Posterior vena cava (tissue), 2 donors: ENCODE measurements around the gene NFIX. TPM values are rescaled to one million over a fixed set of nuclear protein-coding genes. Genes with fewer than 3 reads are reported as not detected.

Source experiments
- DNase-seq: peaks from one replicate; pipeline ENCODE4 v3.0.0-alpha.2; 2020; ENCODE audit warnings: low spot score
- intact Hi-C, 2 donors: fragments of 100-400 bp; cut with DNase I; formaldehyde crosslinking; loops; one replicate each; pipeline versions ENCODE4 v1.14.1 to v1.14.2; 2022 to 2023
- total RNA-seq, 2 donors: library from RNA; stranded (reverse); fragmentation: NEBNext Ultra II Directional; extraction: Animal tissue kit (Norgen Biotek cat#: 25700); gene quantifications; one replicate each; pipeline ENCODE4 v1.2.1, GENCODE V29; 2021
- donor health status: DM: yes; HTN: yes; CAD: no.
- donor health status: DM: yes; HTN: yes; CAD: no.

Gene NFIX
- total RNA-seq, 2 donors from 2014 or later: 242 to 327 TPM

DNA sequence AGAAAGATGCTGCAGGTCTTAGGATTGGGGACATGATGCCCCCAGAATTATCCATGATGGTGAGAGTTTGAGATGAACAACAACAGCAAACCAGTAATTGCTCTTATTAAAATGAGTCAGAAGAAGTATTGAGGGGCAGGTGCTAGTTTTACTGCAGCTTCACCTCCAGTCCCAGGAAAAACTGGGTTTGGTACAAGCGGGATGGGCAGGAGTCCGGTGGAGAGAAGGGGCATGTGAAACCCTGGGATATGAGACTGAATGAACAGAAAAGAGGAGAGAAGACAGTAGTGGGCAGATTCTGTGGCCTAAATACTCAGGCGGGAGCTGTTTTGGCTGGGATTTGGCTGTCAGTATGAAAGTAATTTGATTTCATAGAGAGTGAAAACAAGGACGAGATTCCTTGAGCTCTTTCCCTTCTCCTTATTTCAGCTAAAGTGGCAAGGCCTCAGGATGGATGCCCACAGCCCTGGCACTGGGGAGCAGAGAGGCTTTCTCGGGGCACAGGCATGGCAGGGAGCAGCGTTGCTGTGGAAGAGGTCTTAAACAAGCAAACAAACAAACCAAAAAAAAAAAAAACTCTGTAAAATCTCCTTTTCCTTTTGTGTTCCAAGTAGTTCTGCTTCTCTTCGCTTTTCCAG, 30.7 kb downstream of the NFIX start:
- no peak for DNase-seq
- intact Hi-C loops: no loop called here

DNA sequence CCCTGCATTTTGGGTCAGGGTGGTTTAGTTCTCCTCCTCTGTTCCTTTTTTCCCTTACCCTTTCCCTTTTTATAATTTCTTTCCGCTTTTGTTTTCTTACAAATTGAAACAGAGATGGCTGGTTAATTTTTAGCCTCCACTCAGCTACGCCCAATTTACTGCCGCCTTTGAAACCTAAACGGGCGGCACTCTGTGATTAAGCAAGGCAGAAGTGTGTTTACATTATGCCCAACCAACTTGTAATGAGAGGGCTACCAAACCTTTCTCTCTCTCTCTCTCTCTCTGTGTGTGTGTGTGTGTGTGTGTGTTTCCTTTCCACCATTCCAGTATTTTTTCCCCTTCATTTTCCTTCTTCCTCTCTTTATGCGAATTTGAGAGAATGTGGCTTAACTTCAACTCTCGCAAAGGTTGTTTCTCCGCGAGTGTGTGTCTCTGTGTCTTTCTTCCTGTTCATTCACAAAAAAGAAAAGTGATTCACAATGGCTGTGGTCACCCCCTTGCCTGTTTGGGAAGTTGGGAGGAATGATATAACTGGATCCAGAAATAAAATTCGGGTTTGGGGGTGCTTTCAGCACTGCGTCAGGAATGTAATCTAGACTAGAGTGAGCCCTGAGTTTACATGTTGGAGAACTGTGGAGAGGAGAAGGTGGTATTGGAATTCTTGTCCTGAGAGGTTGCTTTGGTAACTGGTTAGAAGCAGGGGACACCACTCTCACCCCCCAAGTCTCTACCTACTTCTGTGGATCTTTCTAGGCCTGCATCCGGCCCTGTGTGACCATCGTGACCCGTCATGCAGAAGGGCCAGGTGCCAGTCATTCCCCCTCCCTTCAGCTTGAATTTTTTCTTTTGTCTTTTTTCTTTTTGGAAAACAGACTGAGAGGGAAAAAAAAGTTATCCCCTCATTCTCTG, 31.4 kb downstream of the NFIX start:
- no peak for DNase-seq
- intact Hi-C loops: no loop called here

DNA sequence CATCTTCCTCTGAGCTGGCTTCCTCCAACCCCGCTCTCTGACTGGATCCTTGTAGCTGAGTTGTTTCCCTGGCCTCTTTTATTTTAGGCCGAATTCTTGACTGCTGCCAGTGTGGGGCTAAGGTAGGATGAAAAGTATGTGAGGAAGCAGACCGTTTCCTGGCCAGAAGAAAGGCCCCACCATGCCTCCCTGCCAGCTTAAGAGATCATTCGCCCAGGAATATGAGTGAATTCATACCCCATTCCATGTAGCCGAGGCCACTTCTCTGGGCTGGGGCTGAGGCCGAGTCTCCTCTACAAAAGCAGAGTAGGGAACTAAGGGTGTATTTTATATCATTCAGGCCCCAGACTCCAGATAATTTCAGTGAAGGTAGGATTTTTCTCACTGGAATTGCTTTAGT, 32.3 kb downstream of the NFIX start:
- intact Hi-C loops: no loop called here
- DNase-seq: no peak

DNA sequence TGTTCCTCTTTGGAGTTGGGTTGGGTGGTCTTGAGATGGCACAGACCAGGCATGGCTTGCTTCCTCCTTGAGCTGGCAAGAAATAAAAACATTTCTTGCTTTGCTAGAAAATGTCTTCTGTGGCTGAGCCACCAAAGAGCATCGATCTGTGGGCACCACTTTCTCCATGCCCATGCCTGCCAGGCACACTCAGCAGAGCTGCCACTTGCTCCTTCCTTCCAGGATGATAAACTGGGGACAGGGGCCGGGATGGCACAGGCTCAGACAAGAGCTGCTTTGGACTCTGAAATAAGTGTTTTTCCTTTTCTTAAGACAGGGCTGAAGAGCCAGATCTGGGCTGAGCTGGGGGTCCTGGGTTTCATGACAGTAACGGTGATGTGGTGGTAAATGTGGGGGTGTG, 32.8 kb downstream of the NFIX start:
- peak; percentile 73 for DNase-seq
- intact Hi-C loops: no loop called here

DNA sequence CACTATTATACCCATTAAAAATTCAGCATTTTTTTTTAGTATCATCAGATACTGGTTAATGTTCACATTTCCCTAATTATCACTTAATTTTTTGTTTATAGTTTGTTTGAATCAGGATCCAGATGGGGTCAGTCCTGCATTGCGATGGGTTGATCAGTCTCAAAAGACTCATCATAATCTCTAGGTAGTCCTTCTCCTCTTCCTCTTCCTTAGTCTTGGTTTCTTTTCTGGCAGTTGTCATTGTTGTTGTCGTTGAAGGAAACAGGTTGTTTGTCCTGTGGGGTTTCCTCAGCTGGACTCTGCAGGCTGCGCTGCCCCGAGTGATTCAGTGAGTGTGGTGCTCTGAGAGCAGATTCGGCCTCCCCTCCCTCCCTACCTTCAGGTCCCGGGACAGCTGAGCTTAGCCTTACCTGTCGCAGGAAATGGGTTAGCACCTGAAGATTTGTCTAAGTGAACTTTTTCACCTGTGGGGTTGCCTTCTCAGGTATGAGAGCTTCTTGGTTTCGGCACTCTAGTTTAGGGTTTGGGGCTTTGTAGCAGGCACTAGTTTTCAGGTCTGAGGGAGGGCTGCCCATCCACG, 34.1 kb downstream of the NFIX start:
- intact Hi-C loops: no loop called here
- no peak for DNase-seq

DNA sequence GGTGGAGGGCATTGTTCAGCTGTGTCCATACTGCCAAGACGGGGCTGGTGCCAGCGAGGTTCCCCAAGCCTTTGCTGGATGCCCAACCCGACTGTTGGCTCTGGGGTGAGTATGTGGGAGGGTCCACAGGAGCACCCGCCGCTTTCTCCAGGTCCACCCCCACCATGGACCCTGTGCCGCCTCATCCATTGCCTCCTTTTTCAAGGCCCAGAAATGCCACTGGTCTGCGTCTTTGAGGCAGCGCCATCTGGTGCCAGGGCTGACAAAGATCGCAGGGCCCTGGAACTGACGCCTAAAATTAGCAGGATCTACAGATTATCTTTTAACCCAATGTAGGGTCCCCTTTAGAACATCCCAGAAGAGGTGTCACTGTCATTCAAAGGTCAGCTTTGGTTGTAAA, 34.6 kb downstream of the NFIX start:
- intact Hi-C loops: no loop called here
- DNase-seq: no peak

DNA sequence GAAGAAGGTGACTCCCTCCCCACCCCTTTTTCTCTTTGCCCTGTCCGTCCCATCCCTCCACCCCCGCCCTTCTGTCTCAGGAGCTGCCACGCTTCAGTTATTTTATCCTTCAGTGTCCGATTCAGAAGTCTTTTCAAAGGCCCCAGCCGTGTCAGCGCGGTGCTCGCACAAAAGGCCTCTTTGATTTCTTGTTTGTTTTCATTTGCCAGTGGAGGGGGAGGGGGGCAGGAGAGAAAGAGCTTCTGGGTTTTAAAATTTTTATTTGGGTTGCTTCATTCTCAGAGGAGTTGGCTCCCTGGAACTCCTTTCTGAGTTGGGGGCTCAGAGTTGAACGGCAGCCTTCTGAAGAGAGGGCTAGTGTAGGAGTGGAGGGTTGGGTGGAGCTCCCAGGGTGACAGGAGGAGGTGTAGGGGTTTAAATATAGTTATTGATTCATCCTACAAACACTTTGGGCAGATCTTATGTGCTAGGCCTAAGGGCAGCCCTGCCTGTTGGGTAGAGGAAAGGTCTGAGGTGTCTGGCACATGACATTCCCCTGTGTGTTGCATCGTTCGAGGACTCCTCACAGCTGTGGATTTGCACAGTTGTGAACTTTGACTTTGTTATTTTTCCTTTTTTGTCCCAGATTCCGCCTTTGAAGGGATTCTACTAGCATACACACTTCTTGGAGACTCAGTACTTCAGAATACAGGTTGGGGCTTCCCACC, 36.8 kb downstream of the NFIX start:
- DNase-seq: no peak
- intact Hi-C loops: no loop called here

DNA sequence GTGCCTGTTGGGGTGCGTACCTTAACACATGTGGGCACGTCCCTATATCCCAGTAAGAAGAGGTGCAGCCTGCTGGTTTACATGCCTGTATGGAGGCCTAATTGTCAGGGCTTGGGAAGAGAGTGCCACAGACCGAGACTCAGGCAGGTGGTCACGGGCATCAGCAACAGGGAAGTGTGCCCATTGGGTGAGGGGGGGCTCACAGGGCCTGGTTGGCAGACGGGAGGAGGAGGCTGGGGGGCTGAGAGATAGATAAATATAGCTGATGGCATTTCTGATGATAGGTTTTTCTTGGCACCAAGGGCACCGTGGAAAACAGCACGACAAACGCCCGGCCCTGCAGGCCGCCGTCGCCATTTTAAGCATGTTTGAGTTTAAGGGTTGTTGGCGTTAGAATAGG, 37.6 kb downstream of the NFIX start:
- DNase-seq: no peak
- intact Hi-C loops: no loop called here

DNA sequence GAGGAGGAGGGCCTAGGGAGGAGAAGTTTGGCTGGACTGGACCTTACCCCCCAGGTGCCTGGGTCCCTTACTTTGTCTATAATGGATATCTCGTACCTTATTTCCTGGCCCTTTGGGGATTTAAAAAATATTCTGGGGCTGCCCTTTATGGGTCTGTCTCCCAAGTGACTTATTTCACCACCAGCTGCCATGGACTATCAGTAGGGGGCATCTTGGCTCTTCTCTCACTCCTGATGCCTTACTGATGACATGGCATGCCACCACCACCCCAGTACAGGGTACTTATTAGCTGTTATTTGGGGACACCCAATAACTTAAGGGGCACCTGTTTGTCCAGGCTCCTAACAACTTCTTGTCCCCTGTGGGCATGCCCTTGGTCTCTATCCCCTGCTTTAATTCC, 38.0 kb downstream of the NFIX start:
- no peak for DNase-seq
- intact Hi-C loops: no loop called here

DNA sequence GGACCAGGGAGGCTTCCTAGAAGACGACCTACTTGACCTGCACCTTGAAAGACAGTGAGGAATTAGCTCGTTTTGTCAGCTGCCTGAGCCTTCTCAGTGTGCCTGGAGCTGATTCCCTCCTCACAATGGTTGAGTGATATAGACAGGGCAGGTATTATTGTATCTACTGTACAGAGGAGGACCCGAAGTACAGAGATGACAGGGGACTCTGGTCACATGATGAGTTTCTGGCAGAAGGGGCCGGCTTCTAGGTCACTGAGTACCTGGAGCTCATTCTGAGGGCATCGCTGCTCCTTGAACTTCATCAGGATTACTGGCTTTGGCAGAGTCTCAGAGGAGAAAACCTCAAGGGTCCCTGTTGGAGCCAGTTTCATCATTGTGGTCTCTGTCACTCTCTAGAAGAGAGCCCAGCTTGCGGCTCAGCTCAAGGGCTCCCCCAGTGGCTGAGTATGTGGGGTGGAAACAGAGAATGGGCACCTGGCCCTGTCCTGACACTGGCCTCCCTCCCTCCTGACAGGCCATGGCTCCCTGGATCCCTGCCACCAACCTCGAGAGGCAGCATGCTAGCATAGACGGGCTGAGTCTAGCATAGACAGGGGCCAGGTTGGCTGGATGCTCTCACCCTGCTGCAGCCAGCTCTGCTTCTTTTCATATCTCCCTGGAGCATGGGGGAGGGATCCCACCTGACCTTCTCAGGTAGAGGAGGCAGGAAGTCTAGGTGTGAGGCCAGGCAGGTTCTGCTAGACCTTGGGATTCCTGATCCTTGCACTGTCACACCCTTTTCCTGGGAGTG, 38.7 kb downstream of the NFIX start:
- intact Hi-C loops: loop anchor here in 1 of 2 donors (2.0 kb wide), 1 partner anchor 27 kb away; no protein-coding TSS in a partner anchor
- DNase-seq: peak; percentile 89

DNA sequence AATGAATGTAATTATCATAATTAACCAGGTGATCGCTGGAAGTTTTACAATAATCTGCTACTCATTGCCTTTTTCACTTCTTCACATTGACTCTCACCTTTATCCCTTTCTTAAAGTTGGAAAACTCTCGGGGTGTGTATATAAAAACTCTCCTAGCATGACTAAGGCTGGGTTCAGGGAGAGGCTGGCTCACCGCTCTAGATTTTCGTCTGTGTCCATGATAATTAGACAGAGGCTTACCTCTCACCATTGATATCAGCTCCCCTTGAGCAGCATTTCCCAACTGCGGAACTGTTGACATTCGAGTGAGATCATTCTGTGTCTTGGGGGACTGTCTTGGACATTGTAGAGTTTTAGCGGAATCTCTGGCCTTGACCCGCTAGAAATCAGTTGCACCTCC, 39.4 kb downstream of the NFIX start:
- intact Hi-C loops: loop anchor here in 1 of 2 donors (2.0 kb wide), 1 partner anchor 26 kb away; no protein-coding TSS in a partner anchor
- DNase-seq: no peak

DNA sequence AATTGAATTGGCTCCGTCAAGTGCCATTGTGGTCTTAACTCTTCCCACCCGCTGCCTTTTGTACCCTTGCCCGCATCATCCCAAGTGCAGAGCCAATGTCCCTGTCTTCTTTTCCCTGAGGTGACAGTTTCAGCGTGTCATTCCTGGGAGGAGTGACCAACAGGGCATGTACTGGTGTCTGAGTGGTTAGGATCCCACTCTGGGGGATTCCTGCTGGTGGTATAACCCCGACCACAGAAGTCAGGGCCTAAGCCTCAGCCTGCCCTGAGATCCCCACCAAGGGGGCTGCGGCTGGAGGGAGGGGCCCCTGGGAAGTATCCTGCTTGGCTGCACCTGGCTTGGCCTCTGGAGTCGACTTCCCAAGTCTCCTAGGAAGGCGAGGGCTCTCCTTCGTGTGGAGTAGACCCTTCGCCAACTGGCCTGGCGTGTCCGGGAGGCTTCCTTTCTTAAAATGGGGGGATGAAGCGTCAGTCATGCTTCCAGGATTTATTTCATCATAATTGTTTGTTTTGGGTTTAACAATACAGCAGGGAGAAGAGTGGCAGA, 40.6 kb downstream of the NFIX start:
- DNase-seq: no peak
- intact Hi-C loops: loop anchor here in 1 of 2 donors (2.0 kb wide), 1 partner anchor 25 kb away; no protein-coding TSS in a partner anchor

DNA sequence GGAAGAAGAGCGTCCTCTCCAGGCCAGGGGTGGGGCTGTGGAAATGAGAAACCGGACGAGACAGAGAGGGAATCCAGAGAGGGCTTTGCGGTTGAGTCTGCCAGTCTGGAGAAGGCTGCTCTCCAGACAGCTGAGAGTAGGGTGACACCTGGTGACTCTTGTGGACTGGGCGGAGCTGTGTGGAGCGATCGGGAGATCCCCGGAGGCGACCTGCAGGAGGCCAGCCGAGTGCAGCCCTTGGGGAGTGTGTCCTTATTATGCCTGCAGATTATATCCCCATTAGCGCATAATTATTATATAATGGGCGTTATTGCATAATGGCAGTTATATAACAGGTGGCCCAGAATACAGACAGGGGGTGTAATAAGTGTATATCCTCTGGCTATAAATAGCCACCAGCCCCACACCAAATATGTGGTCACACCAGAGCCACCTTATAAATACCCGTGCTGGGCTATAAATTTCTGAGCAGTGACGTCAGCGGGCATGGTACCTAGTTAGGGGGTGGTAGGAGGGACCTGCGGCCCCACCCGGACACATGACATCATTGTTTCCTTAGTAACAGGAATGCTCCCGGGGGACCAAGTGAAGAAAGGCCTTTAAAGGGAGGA, 41.2 kb downstream of the NFIX start:
- peak; percentile 87 for DNase-seq
- intact Hi-C loops: no loop called here

DNA sequence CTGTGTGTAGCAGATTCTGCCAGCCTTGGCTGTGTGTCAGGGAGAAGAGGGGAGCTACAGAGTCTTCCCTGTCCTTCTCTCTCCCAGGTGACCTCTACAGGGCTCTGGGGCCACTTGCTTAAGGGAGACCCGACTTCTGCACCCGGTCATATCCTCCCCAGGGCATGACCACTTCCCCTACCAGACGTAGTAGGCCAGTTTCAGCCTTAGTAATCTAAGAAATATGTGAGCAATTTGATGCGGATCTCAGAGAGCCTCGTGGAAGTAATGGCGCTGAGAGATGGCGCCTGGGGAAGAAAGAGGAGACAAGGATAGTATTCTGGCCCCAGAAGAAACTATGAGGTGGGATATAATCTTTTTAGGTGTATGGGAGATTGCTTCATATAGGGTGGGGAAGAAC, 41.9 kb downstream of the NFIX start:
- no peak for DNase-seq
- intact Hi-C loops: no loop called here

DNA sequence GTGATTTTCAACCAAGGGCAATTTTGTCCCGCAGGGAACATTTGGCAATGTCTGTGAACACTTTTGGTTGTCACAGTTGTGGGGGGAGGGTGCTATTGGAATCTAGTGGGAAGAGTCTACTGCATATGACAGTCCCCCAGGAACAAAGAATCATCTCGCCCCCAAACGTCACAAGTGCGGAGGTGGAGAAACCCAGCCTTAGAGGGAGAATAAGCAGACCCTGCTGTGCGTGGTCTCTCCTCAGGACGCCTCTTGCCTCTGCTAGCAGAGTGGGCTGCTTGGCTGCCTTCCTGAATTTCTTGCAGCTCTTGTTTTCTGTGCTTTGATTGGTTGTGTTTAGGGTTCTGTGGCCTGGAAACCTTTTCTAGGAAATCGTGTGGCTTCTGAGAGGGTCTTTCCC, 42.5 kb downstream of the NFIX start:
- intact Hi-C loops: no loop called here
- no peak for DNase-seq

DNA sequence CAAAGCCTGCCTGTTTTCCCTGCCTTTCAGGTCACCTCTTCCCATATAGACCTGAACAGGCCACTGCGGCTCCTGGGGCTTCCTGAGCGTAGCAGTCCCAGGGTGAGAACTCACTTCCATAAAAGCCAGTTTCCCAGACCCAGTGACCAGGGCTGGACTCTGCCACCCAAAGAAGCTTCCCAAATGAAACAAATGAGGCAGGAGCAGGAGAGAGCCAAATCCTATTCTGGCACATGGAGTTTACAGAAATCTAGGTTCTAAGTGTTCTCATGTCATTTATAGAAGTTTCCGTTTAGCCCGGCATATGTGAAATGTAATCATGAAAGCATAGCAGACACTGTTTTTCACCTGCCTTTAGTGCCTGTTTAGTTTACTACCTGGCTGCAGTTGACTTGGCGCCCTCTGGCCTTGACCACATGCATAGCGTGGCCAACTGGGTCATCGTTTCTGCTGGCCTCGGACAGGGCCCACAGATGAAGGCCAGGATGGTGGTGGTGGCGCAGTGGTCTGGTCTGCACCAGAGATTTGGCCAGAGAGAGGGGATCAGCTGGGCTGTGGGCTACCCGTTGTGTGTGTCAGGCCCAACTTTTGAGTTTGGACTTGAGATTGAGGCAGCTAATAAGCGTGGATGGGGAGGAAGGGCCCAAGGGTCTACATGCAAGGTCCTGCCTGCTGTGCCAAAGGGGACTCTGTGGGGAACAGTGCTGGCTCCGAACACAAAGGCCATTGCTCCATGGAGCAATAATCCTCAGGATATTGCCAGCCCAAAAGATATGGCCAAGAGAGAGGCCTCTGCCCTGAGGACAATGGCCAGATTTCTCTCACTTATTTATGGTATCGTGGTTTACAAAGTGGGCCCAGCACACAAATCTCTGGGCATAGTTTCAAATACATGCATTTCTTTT, 43.3 kb downstream of the NFIX start:
- intact Hi-C loops: no loop called here
- DNase-seq: no peak

DNA sequence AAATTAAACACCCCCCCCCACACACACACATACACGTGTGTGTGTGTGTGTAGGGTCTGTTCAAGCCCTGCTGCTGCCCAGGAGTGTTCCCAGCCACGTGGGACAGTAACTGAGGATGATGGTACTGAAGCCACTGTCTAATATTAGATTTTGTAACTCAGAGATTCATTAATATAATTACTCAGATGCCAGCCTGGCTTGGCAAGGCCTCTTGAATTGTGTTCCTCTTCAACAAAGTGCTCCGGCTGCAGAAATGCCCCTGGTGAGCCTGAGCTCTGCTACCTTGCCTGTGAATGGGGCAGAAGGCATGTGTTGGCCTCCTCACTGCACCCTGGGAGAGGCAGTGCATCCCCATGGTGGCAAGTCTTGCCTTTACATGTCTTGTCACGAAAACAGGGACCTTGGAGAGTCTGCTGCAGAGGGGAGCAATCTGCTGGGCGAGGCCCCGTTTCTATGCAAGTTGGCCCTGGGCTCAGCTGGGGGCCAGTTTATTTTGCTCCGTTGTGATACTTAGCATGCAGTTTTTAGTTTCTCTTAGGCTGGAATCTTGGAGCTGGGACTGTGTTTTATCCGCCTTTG, 44.0 kb downstream of the NFIX start:
- no peak for DNase-seq
- intact Hi-C loops: no loop called here
